ENCODE measurements around the gene OR4D11. TPM values are rescaled to one million over a fixed set of nuclear protein-coding genes. Genes with fewer than 3 reads are reported as not detected.

Gene OR4D11
- total and polyA plus RNA-seq, 9 of the 15 experiments (the other 6 are each of a cell fraction or from before 2014, with no cell fraction given), result not detected

DNA sequence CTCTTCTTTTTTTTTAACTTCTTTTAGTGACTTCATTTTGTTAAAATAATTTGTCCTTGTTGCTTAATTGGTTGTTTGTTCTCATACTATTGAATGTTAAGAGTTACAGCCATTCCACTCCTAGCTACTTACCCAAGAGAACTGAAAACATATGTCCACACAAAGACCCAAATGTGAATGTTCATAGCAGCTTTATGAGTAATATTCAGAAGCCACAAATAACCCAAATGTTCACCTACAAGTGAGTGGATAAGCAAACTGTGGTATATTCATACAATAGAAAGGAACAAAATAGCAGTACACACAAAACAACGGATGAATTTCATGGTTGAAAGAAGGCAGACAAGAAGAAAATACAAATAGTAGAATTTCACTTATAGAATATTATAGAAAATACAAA lies 1.4 kb upstream of the OR4D11 start (continued):
- TF ChIP-seq, protein P1, sequence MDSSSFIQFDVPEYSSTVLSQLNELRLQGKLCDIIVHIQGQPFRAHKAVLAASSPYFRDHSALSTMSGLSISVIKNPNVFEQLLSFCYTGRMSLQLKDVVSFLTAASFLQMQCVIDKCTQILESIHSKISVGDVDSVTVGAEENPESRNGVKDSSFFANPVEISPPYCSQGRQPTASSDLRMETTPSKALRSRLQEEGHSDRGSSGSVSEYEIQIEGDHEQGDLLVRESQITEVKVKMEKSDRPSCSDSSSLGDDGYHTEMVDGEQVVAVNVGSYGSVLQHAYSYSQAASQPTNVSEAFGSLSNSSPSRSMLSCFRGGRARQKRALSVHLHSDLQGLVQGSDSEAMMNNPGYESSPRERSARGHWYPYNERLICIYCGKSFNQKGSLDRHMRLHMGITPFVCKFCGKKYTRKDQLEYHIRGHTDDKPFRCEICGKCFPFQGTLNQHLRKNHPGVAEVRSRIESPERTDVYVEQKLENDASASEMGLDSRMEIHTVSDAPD (CRISPR knock-in tag; IDR thresholded peaks at IDR 0.05), result no peak
- no peak for TF ChIP-seq ZNF3 (CRISPR knock-in tag; IDR thresholded peaks at IDR 0.05)
- TF ChIP-seq NONO (IDR thresholded peaks at IDR 0.05; ENCODE audit: low read depth in 2 of 2, low read length in 1 of 2), result no peak
- no peak for TF ChIP-seq ZBTB5 (IDR thresholded peaks at IDR 0.05)
- no peak for TF ChIP-seq ZNF431 (CRISPR knock-in tag; IDR thresholded peaks at IDR 0.05)
- no peak for TF ChIP-seq NFIX (CRISPR knock-in tag; IDR thresholded peaks at IDR 0.05; ENCODE audit: low read depth)
- TF ChIP-seq ZNF717 (CRISPR knock-in tag; IDR thresholded peaks at IDR 0.05), result no peak
- no peak for TF ChIP-seq NFATC3 (IDR thresholded peaks at IDR 0.05)
- no peak for TF ChIP-seq GABPB1 (CRISPR knock-in tag; IDR thresholded peaks at IDR 0.05)
- TF ChIP-seq SLC30A9 (CRISPR knock-in tag; IDR thresholded peaks at IDR 0.05), result no peak
- TF ChIP-seq BCLAF1 (IDR thresholded peaks at IDR 0.05; ENCODE audit: borderline replicate concordance in 1 of 2, control insufficient read depth in 1 of 2, low read depth in 2 of 2, low read length in 1 of 2), result no peak
- no peak for TF ChIP-seq RAD51 (IDR thresholded peaks at IDR 0.05; ENCODE audit: borderline replicate concordance, low read depth)
- TF ChIP-seq ASH1L (IDR thresholded peaks at IDR 0.05; ENCODE audit: borderline replicate concordance, low read depth, partially characterized antibody), result no peak
- no peak for TF ChIP-seq RBM22 (IDR thresholded peaks at IDR 0.05; ENCODE audit: low read depth, low read length, poor library complexity, severe bottlenecking)
- TF ChIP-seq, protein P2, sequence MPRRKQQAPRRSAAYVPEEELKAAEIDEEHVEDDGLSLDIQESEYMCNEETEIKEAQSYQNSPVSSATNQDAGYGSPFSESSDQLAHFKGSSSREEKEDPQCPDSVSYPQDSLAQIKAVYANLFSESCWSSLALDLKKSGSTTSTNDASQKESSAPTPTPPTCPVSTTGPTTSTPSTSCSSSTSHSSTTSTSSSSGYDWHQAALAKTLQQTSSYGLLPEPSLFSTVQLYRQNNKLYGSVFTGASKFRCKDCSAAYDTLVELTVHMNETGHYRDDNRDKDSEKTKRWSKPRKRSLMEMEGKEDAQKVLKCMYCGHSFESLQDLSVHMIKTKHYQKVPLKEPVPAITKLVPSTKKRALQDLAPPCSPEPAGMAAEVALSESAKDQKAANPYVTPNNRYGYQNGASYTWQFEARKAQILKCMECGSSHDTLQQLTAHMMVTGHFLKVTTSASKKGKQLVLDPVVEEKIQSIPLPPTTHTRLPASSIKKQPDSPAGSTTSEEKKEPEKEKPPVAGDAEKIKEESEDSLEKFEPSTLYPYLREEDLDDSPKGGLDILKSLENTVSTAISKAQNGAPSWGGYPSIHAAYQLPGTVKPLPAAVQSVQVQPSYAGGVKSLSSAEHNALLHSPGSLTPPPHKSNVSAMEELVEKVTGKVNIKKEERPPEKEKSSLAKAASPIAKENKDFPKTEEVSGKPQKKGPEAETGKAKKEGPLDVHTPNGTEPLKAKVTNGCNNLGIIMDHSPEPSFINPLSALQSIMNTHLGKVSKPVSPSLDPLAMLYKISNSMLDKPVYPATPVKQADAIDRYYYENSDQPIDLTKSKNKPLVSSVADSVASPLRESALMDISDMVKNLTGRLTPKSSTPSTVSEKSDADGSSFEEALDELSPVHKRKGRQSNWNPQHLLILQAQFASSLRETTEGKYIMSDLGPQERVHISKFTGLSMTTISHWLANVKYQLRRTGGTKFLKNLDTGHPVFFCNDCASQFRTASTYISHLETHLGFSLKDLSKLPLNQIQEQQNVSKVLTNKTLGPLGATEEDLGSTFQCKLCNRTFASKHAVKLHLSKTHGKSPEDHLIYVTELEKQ (CRISPR knock-in tag; IDR thresholded peaks at IDR 0.05), result no peak

Measured in K562 (cell line).